RPMI7951 (cell line): ENCODE measurements around the gene ARSA. TPM values are rescaled to one million over a fixed set of nuclear protein-coding genes. Genes with fewer than 3 reads are reported as not detected.
"Not testable (repeated sequence)": the region's sequence is repeated elsewhere in the genome, so short reads cannot be mapped to it uniquely, and the experiment has no call there.

ENCODE experiments used
- DNase-seq: peaks from one replicate; pipeline ENCODE4 v3.0.0-alpha.2; 2012; ENCODE audit warnings: low read depth
- total RNA-seq: library from RNA; depleted of rRNA; stranded (reverse); fragments of >200 nt; shearing (Covaris generic); gene quantifications from 2 replicates; pipeline ENCODE4 v1.2.3, GENCODE V29; 2014

Gene ARSA
- total RNA-seq, 1 experiment from 2014 or later = 8.1 TPM

DNA sequence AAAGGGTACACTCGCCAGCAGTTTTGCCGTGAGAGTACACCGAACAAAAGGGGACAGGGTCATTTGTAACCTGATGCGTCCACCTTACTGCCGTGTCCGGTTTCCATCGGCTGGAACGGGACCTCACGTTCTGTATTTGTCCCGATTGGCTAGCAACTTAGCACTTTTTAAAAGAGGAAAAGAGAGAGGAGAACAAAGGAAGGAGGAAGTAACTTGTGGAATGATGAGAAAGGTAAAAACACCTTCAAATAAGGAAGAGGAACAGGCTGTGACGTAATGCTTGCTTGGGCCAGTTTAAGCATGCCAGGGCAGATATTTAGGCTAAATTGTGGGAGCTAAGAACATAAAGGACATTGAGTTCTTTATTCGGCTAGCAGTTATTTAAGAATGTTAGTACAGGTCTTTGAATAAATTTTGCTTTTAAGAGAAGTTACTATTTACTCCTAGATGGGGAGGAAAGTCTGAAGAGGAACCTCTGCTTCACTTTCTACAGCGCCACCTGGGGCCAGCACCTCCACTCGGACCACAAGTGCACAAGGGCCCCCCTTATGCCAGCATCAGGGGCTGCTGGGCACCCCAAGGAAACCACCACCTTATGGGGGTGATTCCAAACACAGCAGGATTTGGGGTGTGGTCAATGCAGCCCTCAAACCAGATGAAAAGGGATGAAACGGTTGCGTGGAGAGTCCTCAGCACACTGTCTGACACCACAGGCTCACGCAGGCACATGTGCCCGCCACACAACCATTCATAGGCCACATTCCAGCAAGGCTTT is 5.8 kb downstream of the ARSA start:
- no peak for DNase-seq

DNA sequence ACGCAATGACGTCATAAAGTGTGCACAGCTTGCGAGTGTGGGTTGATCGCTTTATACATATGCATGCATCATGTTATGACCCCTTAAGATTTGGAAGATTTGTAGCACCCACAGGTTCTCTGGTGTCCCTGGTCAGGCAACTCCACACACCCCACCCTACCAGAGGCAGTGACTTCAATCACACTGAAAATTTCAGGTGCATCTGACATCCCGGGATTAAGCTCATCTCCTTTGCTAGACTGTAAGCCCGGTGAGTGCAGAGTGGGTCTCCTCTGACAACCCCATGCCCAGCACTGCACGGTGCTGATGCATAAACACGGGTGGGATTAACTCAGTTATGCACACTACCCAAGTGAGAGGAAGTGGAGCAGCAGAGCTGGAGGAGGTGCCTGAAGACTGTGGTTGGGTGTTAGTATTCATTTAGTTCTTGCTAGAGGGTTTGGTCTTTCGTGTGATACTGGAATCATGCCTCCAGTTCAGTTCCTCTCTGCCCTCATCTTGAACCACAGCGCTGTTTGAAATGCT is 6.5 kb downstream of the ARSA start:
- DNase-seq = peak; percentile 11

DNA sequence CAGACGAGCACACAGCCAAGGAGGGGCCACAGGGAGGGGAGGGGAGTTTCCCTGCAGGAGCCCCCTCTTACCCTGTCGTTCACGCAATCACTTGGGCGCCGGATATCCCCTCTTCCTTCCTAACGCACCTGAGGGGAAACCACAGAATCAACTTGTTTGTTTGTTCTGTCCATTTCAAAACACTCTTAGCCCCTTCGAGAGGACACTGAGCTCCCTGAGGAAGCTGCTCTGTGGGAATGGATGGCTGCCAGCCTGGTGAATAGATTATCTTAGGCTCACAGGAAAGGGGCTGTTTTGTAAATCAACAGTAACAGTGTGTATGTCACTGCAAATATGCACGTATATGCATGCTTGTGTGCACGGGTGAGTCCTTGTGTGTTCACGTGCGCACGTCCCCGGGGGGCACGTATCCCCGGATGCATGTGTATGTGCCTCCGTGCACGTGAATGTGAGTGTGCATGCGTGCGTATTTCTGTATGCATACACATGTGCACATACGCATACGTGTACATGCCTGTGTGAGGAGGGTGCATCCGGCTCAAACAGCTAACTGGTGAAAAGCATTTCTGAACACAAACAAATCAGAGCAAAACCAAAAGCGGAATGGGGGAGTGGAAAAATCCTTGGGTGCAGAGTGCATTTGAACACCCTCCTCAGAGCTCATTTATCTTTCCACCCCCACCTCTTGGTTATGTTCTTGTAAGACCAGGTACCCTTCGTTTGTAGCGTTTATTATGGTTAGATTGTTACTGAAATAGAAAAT is 7.2 kb downstream of the ARSA start:
- peak; percentile 9 for DNase-seq

DNA sequence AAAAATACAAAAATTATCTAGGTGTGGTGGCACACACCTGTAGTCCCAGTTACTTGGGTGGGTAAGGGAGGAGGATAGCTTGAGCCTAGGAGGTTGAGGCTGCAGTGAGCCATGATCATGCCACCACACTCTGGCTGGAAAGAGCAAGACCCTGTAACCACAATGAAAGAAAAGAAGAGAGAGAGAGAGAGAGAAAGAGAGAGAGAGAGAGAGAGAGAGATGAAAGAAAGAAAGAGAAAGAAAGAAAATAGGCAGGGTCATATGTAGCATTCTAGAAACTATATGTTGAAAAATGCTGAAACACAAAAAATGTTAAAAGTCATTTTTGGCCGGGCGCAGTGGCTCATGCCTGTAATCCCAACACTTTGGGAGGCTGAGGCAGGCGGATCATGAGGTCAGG is 13.7 kb downstream of the ARSA start:
- not testable (repeated sequence) for DNase-seq

DNA sequence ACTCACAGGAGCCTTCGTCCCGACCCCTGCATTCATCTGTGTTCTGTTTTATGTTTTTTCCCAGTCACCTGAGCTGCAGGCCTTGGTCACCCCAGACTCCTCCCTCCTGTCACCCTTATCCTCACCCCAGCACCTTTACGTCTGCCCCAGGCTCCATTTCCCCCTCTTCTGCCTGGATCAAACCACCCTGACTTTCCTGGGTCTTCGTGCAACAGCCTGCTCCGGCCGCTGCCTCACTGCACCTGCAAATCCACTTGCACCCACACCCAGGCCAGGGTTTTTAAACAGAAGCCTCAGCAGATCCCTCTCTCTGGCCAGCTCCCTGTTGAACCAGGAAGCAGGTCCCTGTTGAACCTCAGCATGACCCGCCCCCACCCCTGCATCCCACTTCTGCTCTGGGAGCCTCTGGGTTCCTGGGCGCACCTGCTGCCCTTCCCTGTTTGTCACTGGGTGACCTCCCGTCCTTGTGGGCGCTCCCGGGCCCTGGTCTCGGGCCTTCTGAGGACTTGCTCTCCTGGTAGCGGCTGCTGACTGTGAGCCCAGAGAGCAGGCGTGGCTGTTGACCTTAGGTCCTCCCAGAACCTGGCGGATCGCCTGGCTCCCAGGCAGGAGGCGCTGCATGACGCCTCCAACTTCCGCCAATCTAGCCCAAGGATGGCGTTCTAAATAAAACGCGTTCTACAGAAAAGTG is 14.5 kb downstream of the ARSA start:
- no peak for DNase-seq

DNA sequence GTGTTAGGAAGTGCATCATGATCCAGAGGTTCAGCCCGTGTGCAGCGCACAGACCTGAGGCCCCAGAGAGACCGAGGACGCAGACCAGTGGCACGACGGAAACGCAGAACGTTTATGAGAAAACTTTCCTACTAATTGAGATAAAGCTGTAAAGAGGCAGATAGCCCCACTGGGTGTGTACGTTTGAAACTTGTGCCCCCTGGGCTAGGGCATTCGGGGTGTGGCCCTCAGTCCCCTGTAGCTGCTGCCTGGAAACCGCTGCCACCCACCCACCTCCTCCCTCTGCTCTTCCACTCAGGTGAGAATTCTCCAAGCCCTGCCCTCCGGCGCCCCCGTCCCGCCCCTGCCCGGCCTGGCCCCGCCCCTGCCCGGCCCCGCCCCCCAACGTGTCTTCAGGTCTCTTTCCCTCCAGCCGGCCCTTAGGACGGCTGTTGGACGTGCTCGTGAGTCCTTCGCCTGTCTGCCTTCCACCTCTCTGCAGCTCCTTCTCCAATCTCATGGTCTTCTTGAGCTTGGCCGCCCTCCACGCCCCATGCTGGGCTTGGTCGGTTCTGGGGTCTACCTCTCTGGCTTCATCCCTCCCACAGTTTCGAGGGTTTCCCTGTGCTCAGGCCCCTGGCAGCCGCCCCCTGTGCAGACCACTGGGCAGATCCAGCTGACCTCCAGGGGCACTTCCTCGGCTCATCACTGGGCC is 15.3 kb downstream of the ARSA start:
- DNase-seq = no peak

DNA sequence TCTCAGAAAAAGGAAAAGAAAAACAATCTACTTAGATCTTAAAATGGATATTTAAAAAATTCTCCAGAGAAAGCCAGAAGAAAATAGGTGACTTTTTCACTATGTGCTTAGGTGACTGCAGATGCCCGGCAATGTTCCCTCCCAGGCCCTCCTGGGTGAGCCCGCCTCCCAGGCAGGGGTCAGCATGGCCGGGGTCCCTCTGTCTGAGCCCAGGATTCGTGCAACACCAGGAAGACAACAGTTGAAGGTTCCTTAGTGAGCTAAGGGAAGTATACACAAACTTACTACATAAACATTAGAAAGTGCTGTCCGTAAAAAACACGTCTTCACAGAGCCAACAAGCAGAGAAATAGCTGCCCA is 15.8 kb downstream of the ARSA start:
- no peak for DNase-seq

DNA sequence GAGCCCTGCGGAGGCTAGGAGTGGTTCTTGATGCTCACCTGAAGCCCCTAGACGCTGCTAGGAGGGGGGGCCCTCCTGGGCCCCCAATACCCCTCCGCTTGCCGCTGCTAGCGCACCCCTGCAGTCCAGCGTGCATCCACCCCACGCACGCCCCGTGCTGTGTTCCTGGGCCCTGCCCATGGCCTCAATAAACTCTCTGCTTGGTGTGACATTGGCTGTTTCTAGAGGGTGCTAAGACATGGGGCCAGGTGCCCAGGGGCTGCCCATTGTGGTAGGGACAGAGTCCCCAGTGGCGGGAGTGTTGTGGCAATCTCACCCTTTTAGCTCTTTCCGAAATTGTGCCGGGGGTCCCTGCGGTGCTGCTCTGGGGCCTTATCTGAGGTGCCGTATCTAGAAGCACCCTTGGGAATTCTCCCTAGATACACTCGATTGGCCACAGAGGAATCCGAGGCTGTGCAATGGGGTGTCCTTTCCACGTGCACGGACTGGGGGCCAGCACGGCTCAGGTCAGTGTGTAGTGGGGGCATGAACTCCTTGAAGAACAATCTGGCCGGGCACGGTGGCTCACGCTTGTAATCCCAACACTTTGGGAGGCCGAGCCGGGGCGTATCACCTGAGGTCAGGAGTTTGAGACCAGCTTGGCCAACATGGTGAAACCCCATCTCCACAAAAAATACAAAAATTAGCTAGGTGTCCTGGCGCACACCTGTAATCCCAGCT is 16.5 kb downstream of the ARSA start:
- no peak for DNase-seq

DNA sequence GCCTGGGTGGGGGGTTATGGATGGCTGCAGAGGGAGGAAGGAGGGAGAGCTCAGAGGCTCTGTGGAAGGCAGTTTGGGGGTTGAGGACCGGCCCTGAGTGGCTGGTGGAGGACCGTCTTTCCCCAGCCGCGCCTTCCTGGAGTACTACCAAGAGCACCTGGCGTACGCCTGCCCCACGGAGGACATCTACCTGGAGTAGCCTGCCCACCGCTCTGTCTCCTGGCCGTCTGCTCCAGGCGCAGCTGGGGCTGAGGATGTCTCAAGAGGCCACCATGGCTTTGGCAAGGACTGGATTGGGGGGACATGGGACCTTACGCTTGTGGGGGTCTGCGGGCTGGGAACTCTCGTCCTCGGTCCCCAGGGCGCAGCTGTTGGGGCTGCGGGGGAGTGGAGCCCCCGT is 17.4 kb downstream of the ARSA start:
- DNase-seq = no peak

DNA sequence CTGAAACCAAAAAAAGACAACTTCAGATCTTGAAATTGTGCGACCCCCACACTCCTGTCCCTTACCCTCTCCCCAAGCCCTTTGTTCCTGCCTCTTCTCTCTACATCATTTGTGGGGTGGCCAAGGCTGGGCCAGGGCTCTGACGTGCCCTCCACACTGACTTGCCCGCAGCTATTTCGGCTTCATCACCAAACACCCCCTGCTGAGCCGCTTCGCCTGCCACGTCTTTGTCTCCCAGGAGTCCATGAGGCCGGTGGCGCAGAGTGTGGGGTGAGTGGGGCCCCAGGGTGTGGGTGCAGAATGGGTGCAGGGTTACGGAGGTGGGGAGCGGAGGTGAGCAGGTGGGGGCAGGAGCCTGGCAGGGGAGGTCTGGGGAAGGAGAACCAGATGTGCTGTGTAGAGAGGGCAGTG is 17.9 kb downstream of the ARSA start:
- DNase-seq = no peak

DNA sequence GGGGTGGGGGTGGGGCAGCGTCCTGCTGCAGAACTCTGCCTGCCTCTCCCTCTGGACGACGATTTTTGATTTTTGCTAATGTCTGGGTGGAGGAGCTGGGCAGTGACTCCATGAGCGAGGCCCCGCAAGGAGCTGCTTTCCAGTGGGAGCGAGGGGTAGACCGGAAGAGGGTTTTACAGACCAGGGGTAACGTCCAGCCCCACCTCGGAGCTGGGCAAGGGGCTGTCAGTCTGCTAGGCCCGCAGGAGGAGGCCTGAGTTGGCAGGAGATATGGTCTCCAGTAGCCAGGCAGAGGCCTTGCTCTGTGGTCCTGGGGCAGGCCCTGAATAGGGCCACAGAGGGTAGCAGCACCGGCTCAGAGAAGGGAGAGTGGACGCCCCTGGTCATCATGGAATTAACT is 18.4 kb downstream of the ARSA start:
- DNase-seq = no peak

DNA sequence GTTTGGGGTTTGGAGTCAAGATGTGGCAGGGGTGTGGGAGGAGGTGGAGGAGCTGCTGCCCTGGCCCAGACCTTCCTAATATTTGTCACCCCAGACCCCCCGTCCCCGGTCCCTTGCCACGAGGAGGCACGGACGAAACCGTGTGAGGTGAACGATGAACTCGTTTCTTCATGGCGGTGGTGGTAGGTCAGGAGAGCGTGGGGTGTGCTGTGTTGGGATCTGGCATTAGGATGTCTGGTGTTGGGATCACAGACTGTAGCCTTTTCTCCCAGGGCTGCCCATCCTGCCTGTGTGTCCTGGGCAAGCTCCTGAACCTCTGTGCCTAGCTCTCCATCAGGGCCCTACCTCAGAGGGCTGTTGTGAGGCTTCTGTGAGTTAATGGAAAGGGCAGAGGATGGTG is 19.0 kb downstream of the ARSA start:
- no peak for DNase-seq

DNA sequence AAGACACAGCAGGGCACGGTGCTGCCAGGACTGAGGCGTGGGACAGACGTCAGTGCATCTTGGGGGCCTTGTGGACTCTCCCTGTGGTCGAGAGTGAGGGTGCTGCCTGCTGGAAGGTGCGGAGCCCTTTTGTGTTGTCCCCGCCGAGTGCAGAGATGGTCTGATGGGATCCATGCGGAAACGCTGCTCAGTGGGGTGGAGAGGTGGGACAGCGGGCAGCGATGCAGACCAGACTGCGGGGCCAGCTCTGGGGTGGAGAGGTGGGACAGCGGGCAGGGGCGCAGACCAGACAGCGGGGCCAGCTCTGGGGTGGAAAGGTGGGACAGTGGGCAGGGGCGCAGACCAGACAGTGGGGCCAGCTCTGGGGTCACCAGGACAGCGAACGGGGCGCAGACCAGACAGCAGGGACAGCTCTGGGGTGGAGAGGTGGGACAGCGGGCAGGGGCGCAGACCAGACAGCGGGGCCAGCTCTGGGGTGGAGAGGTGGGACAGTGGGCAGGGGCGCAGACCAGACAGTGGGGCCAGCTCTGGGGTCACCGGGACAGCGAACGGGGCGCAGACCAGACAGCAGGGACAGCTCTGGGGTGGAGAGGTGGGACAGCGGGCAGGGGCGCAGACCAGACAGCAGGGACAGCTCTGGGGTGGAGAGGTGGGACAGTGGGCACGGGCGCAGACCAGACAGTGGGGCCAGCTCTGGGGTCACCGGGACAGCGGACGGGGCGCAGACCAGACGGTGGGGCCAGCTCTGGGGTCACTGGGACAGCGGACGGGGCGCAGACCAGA is 19.7 kb downstream of the ARSA start:
- not testable (repeated sequence) for DNase-seq

DNA sequence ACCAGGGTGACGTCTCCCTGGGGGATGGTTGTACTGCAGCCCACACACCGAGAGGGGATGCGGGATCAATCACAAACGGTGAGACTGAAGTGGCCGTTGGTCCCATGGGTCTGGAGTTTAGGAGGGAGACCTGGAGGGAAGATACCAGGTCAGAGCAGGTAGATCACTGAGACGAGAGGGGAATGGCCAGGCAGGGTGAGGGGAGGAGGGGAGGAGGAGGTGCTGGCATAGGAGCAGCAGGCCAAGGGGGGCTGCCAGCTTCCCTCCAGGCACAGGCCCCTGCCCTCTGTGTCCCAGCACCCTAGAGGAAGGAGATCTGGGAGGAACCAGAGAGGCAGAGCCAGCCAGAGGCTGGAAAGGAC is 20.3 kb downstream of the ARSA start:
- DNase-seq = no peak

DNA sequence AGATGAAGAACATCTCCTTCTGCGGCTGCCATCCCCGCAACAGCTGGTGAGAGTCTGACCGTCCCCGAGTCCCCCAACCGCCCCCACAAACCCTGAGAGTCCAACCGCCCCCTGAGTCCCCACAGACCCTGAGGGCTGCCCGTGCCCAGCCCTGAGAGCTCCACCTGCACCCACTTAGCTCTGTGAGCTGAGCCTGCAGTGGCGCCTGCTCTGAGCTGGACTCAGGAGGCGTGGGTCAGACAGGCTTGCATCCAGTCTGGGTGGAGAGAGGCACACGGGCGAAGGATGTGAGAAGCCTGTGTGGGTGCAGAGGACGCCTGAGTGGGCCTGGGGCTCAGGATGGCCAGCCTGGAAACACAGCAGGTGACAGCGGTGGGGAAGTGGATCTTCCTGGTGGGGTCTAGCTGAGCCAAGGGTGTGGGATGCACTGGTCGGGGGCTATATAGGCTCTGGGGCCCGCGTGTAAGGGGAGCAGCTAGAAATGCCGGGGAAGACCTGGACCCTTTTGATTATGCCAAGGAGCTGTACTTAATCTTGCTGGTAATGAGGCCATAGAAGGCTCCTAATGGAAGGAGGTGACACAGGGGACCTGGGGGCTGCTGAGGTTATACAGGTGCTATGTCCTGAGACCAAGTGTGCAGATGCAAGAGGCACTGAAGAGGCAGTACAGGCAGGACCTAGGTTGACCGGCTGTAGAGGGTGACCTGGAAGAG is 20.9 kb downstream of the ARSA start:
- DNase-seq = no peak

DNA sequence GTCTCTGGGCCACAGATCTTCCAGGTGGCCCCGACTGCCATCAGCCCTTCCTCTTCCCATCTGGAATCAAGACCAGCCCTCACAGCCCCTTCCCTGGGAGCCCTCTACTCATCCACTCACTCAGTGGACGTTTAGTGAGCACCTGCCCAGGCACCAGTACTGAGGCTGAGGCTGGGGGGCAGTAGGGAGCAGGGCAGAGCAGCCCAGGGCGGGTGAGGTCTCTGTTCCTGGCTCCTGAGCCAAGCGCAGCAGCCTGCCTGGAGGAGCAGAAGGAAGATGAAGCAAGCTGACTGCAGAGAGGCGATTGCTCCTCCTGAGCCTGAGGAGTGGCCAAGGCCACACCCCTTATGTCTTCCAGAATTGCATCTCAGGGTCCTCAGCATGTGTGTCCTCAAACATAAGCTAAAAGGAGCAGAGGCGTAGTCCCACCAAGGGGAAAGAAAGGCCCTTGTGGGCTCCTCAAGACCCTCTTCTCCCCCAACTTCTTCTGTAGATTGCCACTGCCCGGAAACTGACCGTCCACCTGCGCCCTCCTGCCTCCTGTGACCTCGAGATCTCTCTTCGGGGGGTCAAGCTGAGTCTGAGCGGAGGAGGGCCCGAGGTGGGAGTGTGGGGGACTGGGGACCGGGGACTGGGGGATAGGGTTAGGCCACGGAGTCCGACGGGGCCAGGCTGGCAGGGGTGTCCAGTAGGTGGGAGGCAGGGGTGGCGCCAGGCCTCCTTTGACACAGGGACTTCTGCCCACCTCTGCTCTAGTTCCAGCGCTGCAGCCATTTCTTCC is 21.6 kb downstream of the ARSA start:
- no peak for DNase-seq

DNA sequence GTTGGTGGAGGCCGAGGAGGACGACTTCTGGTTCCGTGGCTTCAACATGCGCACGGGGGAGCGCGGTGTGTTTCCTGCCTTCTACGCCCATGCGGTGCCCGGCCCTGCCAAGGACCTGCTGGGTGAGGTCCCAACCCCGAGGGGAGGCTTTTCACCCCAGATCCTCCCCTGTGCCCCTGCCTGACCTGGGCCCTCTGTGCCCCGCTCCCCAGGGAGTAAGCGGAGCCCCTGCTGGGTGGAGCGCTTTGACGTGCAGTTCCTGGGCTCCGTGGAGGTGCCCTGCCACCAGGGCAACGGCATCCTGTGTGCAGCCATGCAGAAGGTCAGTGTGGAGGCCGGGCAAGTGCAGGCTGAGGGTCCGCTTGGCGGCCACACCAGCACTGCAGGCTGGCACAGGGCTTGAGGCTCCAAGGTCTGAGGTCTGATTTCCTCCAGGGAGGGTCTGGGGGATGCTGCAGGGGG is 22.3 kb downstream of the ARSA start:
- DNase-seq = no peak

DNA sequence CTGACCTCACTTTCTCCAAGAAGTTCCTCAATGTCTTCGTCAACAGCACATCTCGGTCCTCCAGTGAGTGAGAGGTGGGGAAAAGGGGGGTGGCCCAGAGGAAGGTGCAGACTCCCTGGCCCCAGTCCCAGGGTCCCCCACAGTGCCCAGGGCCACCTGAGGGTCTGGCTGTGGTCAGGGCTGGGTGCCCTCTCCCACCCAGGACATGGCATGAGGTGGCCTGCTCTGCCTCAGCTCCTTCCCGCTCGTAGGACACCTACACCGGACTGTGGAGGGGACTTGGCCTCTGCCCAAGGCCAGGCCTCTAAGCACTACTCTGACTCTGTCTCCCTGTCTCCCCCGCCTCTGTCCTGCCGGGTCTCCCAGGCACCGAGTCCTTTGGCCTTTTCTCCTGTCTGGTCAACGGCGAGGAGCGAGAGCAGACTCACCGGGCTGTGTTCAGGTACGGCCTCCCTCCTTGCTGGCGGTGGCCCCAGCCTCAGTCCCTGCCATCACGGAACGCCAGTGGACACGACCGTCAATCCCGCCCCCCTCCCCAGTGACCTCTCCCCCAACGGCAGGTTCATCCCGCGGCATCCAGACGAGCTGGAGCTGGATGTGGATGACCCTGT is 22.8 kb downstream of the ARSA start:
- no peak for DNase-seq
